Stimulated activated CD4-positive, alpha-beta T cell treated with anti-CD3 and anti-CD28 coated beads, Interleukin-15, amount 100 ng/mL, for 24 hours (primary cell): Measurements from ENCODE around the gene MXI1.

Source experiments
- DNase-seq: peaks from one replicate; pipeline ENCODE4 v3.0.0-alpha.2; 2020

The MXI1 gene

DNA sequence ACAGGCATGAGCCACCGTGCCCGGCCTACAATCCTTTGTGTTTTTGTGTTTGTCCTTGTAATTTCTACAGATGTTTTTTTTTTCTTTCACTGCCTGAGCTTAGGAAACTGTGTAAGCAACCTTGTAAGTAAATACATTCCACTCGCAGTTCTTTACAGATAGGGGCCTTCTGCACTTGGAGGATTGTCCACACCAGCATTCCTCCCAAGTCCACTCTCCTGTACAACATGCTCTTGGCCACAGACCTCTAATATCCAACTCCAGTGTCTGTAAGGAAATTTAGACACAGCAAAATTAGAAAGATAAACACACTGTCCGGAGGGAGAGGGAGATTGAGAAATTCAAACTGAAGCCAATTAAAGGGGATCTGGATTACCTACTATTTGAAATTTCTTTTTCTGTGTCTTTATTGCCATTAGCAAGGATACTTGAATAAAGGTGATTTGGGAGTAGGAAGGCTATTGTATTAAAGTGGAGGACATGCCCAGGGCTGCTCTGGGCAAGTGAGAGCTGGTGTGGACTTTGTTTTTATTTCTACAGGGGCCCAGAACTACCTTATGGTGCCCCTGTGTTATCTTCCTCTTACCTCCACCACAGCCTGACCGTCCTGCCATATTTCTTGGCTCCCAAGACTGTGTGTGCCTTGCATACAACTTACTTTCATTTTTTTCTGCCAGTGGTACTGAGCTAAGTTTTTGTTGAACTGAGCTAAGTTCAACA is 9.7 kb downstream of the MXI1 start:
- DNase-seq = no peak

GRCh38 chr10:110217662-110218008 is 10.2 kb downstream of the MXI1 start:
- no peak for DNase-seq

DNA sequence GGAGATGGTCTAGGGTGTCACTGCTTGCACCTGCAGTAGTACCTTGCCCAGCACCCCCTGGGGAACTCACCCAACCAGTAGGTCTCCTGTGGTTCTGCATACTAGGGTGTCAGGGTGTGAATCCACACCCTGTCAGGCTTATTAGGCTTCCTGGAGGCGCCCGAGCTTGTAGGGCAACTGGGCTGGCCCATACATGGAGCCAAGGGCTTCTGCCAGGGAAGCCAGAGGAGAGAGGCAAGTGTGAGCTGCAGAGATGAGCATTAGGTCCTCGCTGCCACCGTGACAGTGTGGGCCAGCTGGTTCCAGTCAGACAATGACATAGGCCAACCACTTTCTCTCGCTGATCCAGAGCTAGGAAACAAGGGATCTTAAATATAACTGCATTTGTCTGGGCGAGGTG is 11.2 kb downstream of the MXI1 start:
- no peak for DNase-seq

- no peak for DNase-seq
These were observed 12.5 kb downstream of the MXI1 start for GRCh38 chr10:110219884-110220283.

- no peak for DNase-seq
These were observed 13.0 kb downstream of the MXI1 start for GRCh38 chr10:110220398-110220797.

GRCh38 chr10:110221044-110221720 is 13.8 kb downstream of the MXI1 start:
- no peak for DNase-seq

DNA sequence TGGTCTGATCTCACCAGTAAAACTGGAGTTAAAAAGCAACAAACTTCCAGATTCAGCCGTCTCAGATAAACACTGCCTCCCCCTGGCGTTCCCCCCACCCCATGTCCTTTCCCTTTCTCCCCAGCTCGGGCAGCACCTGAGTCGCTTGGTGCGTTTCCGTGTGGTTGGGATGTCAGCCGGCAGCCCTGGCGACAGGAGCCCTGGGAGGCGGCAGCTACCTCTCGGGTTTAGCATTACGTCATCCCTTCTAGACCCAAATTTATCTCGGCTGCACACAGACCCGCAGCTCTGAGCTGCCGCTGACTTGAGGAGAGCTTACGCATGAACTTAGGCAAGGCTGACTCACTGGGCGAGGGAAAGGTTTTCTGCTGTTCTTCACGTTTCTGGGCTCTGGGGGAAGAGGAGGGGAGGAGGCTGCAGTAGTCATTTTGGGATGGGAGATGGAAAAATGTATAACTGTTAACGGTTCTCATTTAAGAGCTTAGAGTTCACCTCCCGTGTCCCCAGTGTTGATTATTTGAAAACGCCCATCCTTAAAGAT is 14.4 kb downstream of the MXI1 start:
- DNase-seq = peak; percentile 86

DNA sequence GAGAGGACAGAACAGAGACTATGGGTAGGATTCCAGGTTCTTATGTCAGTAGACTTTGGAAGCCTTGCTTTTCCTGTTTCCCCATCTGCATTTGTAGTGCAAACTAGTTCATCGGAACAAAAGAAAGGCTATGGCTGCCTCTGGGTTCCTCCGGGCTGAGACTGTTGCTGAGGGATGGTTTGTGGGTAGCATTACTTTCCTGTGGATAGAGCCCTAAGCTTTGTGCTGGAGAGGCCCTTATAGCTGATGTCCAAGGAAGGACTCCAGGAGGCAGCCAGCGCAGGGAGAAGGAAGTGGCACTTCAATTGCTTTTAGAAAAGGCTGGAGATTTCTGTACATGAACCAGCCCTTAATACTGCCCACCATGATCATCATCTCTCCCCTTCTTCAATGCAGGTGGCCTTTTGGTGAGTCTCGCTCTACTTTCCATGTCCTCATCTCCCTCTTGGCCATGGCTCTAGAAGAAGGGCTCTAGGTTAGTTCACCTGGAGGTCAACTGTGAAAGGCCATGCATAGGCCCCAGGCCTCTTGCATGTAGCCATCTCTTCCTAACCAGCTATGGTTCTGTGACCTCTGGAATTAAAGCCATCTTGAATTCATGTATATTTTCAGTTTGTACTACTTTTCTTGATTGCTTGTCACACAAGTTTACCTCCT is 15.4 kb downstream of the MXI1 start:
- no peak for DNase-seq

DNA sequence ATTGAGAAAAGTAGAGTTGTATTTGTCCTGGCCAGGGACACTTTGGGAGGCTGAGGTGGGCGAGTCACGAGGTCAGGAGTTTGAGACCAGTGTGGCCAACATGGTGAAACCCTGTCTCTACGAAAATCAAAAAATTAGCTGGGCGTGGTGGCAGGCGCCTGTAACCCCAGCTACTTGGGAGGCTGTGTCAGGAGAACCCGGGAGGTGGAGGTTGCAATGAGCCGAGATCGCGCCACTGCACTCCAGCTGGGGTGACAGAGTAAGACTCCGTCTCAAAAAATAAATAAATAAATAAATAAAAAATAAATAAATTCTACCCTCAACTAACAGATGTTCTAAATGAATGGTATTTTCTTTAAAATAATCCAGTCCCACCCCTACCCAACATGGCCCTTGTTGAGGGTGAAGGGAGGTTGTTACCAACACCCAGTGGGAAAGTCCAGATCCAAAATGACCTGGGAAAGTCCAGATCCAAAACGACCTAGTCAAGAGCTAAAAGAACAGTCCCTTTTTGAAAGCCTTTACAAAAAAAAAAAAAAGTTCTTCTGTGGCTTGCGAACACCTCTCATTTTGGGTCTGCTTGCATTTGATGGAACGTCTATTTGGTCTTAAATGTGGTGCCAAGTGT is 16.0 kb downstream of the MXI1 start:
- no peak for DNase-seq

- no peak for DNase-seq
These were observed 17.6 kb downstream of the MXI1 start for GRCh38 chr10:110224992-110225391.

DNA sequence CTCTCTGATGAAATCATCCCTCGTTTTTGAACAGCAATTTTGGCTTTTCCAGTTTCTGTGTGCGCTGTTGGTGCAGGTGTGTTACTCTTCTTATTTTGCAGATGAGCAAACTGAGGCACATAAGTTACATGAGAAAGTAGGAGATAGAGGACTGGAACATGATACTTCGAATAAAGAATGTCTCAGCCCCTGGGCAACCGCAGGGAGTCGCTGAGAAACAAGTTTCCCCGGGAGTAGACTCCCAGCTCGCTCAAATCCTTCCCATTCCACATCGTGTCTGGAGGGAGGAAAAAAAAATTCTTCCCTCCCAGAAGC is 18.0 kb downstream of the MXI1 start:
- no peak for DNase-seq

GRCh38 chr10:110225756-110226542 is 18.5 kb downstream of the MXI1 start:
- peak; percentile 90 for DNase-seq

DNA sequence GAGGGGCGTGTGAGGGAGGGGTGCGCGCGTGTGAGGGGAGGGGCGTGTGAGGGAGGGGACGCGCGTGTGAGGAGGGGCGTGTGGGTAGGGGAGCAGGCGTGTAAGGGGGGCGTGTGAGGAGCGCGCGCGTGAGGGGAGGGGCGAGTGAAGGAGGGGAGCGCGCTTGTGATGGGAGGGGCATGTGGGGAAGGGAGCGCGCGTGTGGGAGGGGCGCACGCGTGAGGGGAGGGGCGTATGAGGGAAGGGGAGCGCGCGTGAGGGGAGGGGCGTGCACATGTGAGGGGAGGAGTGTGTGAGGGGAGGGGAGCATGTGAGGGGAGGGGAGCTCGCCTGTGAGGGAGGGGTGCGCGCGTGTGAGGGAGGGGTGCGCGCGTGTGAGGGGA is 19.1 kb downstream of the MXI1 start:
- DNase-seq = peak; percentile 89

DNA sequence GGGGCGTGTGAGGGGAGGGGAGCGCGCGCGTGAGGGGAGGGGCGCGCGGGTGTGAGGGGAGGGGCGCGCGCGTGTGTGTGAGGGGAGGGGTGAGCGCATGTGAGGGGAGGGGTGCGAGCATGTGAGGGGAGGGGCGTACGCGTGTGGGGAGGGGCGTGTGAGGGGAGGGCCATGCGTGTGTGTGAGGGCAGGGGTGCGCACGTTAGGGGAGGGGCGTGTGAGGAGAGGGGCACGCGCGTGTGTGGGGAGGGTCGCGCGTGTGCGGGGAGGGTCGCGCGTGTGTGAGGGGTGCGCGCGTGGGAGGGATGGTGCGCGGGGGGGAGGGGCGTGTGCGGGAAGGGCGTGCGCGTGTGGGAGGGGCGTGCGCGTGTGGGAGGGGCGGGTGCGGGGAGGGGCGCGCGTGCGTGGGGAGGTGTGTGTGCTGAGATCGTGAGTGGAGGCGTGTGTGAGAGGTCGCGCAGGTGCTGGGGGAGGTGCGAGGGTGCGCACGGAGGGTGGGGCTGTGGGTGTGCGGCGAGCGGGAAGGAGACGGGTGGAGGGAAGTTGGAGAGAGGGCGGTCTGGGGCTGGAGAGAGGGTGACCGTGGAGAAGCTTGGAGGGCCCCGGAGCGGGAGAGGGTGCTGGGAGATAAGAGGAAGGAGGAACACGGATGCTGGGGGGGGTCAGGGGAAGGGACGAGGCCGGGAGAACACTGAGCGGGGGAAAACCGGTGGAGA is 19.7 kb downstream of the MXI1 start:
- DNase-seq = peak; percentile 83

DNA sequence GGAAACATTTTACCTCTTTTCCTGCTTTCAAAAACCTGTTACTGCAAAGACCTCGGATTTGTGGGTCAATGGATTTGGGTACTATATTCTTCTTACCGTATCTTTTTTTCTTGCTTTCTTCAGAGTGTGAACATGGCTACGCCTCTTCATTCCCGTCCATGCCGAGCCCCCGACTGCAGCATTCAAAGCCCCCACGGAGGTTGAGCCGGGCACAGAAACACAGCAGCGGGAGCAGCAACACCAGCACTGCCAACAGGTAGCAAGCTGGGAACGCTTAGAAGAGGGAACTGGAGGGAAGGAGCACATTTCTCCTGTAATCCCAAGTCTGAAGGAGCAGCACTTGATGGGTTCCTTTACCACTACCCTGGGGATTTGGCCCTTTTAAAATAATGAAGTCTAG is 20.7 kb downstream of the MXI1 start:
- DNase-seq = no peak

GRCh38 chr10:110229155-110229554 is 21.8 kb downstream of the MXI1 start:
- DNase-seq = no peak

GRCh38 chr10:110233846-110234245 is 26.4 kb downstream of the MXI1 start:
- DNase-seq = no peak

DNA sequence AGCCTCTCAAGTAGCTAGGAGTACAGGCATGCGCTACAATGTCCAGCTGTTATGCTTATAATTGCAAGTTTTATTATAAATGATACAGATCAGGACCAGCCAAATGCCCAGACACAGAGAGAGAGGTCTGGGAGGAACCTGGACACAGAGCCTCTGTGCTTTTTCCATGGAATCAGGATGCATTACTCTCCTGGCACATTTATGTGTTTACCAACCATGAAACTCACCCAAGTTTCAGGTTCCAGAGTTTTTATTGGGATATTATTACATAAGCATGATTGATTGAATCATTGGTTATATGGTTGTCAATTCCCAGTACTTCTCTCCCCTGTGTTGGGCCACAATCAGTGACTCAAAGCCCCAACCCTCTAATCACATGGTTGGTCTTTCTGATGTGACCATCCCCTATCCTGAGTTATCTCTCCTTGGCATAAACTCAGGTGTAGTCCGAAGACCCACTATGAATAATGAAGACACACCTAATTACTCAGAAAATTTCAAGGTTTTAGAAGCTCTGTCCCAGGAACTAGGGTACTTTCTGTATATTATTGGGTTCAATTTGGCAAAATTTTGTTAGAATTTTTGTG is 30.6 kb downstream of the MXI1 start:
- no peak for DNase-seq

DNA sequence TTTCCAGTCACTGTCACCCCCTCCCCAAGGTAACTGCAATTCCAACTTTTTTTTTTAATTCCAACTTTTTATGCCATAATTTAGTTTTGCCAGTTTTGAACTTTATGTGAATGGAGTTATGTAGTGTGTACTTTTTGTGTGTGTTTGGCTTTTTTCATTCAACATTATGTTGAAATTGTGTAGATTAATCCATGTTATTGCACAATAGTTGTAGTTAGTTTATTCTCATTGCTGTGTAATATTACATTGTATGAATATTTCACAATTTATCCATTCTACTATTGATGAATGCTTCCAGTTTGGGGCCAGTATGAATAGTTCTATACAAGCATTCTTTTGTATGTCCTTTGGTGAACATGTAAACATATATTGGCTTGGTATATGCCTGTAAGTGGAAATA is 32.5 kb downstream of the MXI1 start:
- DNase-seq = no peak

DNA sequence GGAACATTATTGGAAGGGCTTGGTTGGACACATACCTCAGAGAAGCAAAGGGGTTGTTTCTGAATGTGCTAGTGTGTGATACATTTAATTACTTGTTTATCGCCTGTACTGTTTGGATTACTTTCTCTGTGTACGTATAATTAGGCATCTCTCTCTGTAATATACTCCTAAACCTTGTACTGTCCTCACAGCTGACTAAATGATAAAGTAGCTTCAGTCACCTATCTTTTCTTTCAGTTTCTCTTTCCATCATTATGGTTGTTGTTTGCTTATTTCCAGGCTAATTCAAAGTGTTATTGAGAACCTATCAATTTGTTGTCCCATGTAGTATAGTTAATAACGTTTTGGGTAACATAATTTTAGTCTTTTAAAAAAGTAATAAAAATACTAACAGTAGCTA is 34.0 kb downstream of the MXI1 start:
- no peak for DNase-seq

DNA sequence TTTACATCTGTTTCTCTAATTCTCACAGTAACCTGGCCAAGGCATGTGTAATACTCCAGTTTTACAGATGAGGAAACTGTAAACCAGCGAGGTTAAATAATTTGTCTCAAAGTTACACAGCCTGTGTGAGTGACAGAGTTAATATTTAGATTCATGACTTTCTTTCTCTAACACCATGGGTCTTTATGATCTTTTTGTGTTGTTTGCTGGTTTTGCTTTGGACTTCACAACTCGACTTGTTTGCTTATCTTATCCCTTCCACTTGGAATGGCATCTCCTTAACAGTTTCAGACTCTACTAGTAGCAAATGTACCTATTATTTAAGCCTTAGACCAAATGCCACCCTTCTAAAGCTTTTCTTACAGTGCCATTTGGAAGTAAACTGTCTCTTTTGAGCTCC is 34.4 kb downstream of the MXI1 start:
- DNase-seq = no peak

DNA sequence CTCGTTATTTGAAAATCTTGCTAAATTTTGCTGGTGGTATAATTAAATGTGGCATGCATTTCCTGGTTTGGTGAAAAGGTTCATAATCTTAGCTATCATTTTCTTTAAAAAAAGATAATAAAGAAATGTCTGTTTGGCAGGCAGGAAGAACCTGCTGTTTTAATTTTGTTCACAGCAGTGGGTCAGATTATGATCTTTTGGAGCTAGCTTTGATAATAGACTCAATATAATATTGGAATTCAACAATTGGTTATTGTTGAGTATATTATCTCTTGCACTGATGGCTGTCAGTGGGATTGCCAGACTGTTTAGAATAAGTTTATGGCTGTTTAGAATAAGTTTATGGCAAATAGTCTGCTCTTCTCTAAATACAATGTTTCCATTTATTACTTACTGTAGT is 35.1 kb downstream of the MXI1 start:
- DNase-seq = no peak
